Dermis blood vessel endothelial cell (primary cell): ENCODE measurements around the gene LRP8. TPM values are rescaled to one million over a fixed set of nuclear protein-coding genes. Genes with fewer than 3 reads are reported as not detected.
"Not testable (repeated sequence)": the region's sequence is repeated elsewhere in the genome, so short reads cannot be mapped to it uniquely, and the experiment has no call there.

Experiments
- DNase-seq: peaks from one replicate; pipeline ENCODE4 v3.0.0; 2010
- total RNA-seq: library from RNA; depleted of rRNA; stranded (reverse); fragments of >200 nt; gene quantifications from 2 replicates; pipeline ENCODE4 v1.2.3, GENCODE V29; 2014

The LRP8 gene
- total RNA-seq, 1 donor from 2014 or later, result 17.2 TPM

GRCh38 chr1:53206735-53207379, 121.0 kb downstream of the LRP8 start:
- DNase-seq, result no peak

GRCh38 chr1:53206083-53206685, 121.7 kb downstream of the LRP8 start:
- DNase-seq, result not testable (repeated sequence)

- DNase-seq, result not testable (repeated sequence)
Measured at GRCh38 chr1:53205496-53205895, 122.4 kb downstream of the LRP8 start.

- no peak for DNase-seq
Measured at GRCh38 chr1:53203466-53203865, 124.4 kb downstream of the LRP8 start.

DNA sequence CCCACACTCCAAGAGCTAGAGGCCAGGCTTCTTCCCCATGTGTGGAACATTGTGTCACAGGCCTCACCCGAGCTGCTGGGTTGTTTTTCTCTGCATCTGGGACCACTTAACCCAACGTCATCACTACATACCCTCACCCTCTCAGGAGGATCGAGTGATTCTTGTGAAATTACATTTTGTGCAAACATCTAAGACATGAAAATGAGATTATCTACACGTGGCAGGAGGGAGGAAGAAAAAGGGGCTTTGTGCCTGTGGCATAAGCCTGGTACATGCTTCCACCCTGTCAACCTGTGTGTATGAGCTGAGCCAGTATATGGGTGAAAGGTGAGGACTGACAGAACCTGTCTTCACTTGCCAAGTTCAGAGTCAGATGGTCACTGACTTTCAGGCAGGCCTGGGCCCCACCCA, 129.6 kb downstream of the LRP8 start:
- DNase-seq, result no peak

GRCh38 chr1:53197291-53198200, 130.3 kb downstream of the LRP8 start:
- peak; percentile 28 for DNase-seq

DNA sequence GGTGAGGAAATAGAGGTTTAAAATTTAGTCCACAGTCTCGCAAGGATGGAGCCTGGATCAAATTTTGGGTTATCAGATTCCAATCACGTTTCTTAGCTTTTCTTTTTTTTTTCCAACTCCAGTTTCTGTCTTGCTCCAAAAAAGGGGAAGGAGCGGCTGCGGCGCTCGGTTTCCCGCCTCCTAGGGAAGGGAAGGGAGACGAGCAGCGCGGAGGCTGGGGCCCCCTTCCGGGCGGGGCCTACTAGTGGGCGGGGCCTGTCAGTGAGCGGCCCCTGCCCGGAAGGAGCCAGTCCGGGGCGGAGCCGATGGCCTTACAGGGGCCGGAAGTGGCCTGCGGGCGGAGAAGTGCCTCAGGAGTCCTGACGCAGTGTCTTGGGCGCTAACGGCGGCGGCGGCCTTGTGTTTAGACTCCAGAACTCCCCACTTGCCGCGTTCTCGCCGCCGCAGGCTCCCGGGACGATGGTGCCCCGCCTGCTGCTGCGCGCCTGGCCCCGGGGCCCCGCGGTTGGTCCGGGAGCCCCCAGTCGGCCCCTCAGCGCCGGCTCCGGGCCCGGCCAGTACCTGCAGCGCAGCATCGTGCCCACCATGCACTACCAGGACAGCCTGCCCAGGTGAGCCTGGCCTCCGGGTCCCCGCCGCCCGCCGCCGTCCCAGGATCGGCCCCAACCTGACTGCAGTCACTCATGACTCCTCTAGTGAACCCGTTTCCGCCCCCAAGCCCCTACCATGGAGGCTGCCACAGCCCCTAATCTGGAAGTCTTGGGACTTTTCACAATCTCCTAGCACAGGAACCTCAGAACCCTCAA, 131.2 kb downstream of the LRP8 start, which contains the start of gene CPT2:
Gene CPT2, plus strand, starts transcription at position 340 of the 806 bp plus-strand sequence. Its CDS starts 120 bp downstream, at position 460.
- DNase-seq, result peak; percentile 84

DNA sequence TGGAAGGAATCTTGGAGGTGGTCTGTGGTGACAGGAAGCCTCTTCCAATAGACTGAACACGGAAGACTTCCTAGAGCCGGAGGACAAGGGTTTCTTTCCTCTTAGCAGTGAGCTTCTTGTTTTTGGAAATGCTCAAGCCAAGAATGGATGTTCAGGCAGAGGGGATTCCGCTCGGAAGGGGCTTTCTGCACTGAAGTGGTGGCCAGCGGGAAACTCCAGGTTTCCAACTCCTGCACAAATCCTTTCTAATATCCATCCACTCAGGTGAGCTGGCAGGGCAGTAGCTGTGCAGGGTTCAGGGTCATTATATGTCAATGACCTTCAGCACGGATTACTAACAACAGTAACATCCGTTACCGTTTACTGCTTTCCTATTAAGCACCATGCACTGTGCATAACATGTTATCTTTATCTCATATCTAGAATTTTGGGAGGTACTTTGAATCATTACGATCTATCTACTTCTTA, 131.8 kb downstream of the LRP8 start:
- no peak for DNase-seq

DNA sequence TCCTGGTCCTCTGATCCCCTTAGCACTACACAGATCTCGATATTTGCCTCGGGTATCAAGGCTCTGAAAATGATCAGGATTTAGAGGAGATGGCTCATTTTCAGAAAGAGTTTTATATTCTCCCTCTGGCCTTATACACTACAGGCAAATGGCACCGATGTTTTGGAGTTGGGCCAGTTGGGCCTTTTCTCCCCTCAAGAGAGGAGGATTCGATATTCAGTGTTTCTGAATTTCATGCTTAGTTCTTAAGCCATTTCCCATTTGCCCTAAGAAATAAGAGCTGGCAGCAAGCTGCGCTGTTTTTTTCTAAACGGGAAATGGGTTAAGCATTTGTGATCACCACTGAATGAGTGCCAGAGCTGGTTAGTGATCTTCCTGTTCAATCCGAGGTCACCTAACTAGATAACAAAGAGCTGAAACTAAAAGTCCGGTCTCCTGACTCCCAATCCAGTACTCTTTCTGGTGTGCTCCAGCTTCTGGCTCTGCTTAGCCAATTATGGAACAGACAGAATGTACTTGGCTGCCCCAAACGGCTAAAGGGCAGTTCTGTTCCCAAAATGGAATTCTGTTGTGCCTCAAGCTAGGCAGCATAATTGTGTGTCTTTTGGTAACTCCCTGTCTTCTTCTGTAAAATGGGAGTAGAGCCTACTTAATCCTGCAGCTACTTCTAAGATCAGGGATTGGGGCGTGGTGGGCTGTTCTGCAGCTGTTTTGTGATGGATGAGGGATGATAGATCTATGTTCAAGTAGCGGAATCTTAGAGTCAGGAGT, 132.4 kb downstream of the LRP8 start:
- DNase-seq, result peak; percentile 32

Other genes with a start within 250 kb of the LRP8 start
- gene SLC1A7, start 185.4 kb downstream of the LRP8 start, total RNA-seq, result not detected in 2 replicates
- gene CPT2, start 131.2 kb downstream of the LRP8 start, total RNA-seq, result 12.4 and 14.8 TPM in 2 replicates
- gene CZIB, start 107.4 kb downstream of the LRP8 start, total RNA-seq, result 47.1 TPM in 2 replicates
- 34.9 and 50.3 TPM in 2 replicates for gene MAGOH, start 89.6 kb downstream of the LRP8 start, total RNA-seq
- not detected in 2 replicates for gene DMRTB1, start 131.3 kb upstream of the LRP8 start, total RNA-seq